ENCODE measurements around the gene GTF2E1.

DNA sequence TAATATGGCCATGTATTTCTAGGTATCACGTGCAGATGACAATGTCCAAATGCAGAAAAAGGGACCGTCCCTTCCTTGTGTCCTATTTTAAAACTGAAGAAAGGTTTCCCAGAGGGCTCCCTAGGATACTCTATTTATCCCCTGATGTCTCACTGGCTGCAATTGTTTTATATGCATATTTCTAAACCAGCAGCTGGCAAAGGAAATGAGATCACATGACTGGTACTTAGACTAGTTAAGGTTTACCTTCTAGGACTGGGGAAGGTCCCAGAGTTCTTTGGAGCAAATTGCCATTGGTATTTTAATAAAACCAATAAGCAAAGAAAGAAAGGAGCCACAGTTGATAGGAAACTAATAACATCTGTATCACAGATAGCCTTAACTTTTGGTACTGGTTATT is 29.5 kb downstream of the GTF2E1 start:
- TF ChIP-seq, protein P1, sequence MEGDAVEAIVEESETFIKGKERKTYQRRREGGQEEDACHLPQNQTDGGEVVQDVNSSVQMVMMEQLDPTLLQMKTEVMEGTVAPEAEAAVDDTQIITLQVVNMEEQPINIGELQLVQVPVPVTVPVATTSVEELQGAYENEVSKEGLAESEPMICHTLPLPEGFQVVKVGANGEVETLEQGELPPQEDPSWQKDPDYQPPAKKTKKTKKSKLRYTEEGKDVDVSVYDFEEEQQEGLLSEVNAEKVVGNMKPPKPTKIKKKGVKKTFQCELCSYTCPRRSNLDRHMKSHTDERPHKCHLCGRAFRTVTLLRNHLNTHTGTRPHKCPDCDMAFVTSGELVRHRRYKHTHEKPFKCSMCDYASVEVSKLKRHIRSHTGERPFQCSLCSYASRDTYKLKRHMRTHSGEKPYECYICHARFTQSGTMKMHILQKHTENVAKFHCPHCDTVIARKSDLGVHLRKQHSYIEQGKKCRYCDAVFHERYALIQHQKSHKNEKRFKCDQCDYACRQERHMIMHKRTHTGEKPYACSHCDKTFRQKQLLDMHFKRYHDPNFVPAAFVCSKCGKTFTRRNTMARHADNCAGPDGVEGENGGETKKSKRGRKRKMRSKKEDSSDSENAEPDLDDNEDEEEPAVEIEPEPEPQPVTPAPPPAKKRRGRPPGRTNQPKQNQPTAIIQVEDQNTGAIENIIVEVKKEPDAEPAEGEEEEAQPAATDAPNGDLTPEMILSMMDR (IDR thresholded peaks at IDR 0.05; ENCODE audit: insufficient read depth, low read length, poor library complexity, severe bottlenecking), result no peak
- no peak for TF ChIP-seq EZH2phosphoT487 (conservative IDR thresholded peaks at IDR 0.05; ENCODE audit: low read length)
